Amniotic stem cell (primary cell): ENCODE results near the gene SLC6A17.

Experiments used
- DNase-seq: peaks from one replicate; lab custom pipeline; 2025; lab: John Stamatoyannopoulos, UW

Gene SLC6A17

DNA sequence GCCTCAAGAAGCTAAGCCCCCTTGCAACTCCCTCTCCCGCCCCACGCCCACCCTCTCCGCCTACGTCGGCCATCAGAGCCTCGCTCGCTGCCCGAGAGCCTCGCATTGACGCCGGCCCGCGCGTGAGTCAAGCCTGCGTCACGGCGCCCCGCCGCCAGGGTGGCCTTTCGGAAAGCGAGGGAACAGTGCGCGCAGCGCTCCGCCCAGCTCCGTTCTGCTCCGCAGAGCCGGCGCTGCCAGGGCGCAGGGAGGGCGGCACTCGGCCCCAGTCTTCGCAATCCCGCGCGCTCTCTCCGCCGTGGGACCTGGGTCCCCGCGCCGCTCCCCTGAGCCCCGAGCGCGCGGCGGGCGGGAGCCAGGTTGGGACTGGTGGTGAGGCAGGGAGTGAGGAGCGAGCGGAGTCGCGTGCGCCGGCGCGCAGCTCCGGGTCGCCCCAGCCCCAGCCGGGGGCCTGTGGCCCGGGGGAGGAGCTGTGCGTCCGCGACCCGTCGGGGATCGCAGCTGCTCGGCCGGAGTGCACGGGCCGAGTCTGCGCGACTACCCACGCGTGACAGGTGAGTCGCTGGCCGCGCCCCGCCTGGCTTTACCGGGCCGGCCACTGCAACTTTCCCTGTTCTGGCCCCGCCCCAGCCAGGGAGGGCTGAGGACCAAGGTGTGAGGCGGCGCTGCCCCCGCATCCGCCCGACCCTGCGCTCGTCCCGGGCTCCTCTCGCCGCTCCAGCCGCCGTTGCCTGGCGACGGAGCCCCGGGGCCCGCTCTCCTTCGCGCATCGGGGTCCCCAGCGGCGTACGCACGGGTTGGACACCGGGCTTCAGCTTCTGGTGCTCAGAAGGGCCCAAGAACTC lies at the start of gene SLC6A17:
Gene SLC6A17, plus strand, starts transcription at position 165 of the 845 bp plus-strand sequence. CDS start 16,436 bp downstream, outside the sequence.
- DNase-seq, result no peak

DNA sequence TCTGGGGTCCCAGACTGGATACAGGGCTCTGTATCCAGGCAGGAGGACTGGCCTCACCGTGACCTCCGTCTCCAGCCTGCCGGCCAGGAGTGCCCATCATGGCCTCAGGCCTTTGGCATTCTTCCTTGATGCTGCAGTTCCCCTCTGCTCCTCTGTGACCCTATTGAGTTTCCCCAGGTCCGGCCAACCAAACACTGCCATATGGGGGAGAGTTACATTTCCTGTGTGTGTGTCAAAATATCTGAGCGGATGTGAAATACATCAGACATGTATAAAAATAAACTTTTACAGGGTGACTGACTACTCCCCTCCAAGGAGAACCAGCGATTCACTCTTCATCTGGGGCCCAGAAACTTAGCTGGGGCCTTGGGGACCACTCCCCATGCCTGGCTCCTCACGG lies 48.2 kb upstream of the SLC6A17 start:
- DNase-seq, result no peak

DNA sequence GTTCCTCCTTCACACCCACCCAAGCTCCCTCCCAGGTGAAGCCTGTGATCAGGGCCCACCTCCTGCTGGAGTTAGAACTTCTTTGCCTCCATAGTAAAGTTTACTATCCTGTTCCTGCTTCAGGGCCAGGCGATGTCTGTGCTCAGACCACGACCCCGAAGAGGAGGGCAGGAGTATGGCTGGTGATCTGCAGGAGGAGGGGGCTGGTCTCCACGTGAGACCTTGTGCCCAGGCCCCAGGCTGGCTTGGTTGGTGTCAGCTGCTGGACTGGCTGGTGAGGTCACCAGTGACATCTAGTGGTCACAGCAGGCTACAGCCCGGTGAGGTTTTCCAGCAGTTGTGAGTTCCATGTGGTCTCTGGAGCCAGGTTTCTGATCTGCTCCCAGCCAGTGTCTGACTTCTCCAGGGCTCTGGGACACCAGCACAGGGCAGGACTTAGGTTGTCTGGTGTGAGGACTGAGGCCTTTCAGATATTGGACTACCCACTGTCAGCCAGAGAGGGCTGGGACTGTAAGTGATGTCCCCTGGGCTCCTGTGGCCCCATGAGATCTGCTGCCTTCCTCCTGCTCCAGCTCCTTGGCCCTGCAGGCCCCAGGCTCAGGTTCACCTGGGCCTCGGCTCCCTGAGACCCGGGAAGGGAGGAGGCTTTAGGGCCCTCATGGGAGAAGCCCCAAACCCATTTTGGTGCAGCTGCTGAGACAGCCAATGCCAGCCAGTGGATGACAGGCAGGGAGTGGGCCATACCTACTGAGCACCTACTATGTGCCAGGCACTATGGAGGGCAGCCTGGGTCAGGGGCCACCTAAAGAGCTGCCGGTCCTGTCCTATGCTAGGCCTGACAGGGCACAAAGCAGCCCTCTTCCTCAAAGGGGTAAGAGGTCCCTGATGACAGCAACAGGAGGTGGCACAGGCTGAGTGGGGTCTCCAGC lies 44.0 kb upstream of the SLC6A17 start:
- no peak for DNase-seq

DNA sequence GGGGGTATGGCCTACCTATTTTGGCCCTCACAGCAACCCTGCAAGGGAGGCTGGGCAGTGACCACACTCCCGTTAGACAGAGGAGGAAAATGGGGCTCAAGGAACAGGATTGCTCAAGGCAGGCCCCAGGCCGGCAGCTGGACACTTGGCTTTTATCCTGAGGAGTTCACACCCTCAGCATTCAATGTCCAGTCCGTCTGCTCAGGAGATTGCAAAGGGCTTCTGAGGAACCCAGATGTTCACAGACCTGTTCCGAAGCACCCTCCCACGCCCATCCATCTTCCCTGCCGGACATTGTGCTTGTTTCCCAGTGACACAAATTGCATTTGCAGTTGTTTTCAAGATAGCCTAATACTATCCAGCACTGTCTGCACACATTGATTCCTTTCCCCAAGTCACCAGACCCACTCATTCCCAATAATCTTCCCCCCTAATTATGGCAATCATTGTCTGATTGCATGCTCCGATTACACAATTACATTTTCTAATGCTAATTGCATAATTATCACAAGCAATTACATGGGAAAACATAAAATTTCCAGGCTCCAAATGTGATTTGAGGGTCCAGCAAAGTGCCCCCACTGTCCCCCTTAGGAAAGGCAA lies 42.3 kb upstream of the SLC6A17 start:
- DNase-seq, result no peak

DNA sequence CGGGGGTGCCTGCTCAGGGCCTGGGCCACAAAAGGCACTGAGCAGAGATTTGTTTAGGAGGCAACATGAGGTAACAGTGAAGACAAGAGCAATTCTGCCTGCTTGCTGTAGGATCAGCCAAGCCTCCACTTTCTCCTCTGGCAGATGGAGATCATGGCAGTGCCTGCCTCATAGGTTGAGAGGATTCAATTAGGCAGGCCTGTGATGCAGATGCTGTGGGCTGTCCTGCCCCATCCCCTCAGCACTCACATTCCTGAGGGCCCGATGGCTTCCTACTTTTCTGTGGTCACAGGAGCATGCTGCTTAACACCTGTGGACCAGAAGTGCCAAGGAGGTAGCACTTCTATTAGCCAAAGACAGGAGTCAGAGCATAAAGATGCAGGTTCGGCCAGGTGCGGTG lies 39.2 kb upstream of the SLC6A17 start:
- DNase-seq, result no peak

DNA sequence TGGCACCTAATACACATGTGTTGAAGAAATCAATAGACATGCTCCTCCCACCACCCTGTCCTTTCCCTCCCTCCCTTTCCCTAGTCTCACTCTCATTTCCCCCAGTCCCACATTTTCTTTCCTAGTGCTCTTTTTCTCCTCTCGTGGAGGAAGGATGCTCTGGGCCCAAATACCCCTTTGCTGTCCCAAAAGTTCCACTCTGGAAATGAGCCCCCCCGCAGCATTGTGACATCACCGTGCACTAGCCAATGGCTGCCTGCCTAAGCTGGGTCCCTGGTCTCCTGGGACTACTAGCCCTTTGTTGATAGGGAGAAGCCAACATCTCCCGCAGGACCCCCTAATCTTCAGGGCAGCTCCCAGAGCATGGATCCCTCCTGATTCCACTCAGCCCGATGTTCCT lies 38.2 kb upstream of the SLC6A17 start, which contains the start of gene UBL4B:
Gene UBL4B, plus strand, starts transcription at position 301 of the 400 bp plus-strand sequence. Its CDS starts 92 bp downstream, at position 393.
- DNase-seq, result no peak

DNA sequence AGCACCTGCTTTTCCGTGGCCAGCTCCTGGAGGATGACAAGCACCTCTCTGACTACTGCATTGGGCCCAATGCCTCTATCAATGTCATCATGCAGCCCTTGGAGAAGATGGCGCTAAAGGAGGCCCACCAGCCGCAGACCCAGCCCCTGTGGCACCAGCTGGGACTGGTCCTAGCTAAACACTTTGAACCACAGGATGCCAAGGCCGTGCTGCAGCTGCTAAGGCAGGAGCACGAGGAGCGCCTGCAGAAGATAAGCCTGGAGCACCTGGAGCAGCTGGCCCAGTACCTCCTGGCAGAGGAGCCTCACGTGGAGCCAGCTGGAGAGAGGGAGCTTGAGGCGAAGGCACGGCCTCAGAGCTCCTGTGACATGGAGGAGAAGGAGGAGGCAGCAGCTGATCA lies 37.6 kb upstream of the SLC6A17 start:
- DNase-seq, result no peak

DNA sequence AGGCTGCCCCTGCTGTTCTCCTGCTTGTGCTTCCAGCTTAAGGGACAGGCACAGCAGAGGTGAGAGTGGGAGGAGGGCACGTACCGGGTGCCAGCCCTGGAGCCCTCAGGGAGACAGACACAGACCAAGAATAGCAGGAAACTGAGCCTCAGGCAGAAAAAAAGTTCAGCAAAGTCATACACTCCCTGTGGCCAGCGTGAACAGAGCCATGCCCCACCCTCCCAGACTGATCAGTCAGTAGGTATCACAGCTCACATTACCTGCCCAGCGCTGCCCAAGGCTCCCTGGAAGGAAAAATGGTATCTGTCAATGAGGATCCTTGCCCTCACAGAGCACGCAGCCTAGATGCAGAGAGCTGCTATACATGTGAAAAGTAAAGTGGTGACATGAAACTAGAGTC lies 36.7 kb upstream of the SLC6A17 start:
- no peak for DNase-seq

DNA sequence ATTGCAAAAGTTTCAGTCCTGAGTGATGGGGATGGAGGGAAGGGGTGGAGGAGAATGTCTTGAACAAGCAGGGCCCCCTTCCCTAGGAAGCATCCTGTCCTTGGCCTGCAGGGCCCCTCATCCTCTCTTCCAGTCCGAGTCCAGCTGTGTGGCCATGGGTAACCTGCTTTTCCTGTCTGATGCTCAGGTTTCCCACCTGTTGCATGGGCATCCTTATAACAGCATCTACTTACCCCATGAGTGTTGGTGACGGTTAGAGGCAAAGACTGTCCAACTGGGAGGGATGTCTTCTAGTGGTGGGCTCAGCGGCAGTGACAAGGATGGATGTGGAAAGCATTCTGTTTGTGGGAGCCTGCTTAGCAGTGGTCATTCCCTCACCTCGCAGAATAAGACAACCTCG lies 36.1 kb upstream of the SLC6A17 start:
- DNase-seq, result no peak

DNA sequence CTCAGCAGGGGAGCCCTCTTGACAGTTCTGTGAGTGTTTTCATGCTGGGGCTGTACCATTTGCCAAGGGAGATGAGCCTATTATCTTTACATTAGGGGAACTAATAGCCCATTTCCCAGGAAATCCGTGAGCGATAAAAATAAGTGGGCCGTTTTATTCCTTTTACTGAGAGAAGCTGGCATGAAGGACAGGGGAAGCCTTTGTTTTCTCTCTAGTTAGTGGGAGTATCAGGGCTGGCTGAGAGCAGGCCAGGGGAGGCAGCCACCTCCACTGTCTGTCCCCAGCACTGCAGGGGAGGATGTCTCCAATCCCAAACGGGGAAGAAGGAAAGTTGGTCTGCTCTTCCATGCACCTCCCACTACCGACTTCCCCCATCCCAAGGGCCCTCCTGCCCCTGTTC lies 35.5 kb upstream of the SLC6A17 start:
- DNase-seq, result no peak

DNA sequence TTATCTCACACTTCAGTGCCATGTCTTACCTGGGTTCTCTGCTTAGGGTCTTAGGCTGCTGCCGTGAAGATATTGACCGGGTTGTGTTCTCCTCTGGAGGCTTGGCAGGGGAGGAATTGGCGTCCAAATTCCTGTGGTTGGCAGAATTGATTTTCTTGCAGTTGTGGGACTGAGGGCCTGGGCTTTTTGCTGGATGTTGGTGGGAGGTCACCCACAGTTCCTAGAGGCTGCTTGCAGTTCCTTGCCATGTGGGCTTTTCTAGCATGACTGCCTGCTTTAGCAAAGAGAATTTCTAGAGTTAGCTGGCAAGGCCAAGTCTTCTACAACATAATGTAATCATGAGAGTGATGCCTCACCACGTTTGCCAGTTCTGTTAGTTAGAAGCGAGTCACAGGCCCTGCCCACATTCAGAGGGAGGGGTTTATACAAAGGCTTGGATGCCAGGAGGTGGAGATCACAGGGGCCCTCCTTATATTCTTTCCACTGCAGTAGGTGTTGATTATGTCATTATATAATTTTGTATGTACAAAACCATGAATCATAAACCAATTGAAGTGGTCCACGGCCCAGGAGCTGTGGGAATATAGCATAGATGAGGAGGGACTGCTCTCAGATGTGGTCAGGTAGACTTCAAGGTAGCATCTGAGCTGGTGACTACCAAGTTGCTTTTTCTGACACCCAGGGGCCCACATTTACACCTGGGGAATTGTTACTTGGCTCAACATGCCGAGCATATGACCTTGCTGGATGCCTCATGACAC lies 31.5 kb upstream of the SLC6A17 start:
- no peak for DNase-seq

DNA sequence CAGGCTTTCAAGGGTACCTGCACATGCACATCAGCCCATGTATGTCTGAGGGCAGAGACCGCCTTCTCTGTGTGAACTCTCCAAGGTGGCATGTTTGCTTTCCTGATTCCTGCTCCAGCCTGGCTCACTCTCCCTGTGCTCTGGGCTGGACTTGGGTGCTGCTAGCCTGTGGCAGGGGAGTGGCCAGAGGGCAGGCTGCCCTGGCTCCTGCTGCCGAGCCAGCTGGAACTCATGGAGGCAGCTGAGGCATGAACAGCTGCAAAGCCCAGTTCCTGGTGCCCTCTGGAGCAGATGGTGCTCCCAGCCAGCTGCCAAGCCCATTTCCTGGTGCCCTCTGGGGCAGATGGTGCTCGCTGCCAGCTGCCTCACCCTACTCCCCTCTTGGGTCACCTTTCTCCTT lies 30.5 kb upstream of the SLC6A17 start:
- DNase-seq, result no peak

DNA sequence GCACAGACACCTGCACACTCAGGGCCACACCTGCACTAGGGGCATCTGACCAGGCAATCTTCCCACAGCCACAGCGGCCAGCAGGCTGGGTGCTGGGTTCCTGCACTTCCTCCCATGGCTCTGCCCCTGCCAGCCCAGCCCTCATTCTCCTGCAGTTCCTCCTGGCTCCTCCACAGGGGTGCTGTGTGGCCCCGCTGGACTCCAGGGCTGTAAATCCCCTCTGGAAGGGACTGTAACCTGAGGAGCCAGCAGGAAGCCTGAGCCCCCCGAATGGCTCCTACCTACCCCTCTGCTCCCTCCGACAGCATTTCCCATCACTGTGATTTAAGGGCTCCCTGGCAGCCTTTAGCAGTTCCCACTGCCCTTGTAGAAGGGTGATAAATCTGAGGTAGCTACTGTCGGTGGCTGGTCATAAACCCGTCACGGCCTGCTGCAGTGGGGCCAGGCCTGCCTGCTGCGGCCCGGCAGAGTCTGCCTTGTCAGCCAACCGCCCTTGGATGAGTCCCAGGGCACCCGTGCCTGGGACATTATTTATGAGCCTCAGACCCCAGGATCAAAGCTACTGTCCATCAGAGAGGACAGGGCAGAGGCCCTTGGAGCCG lies 29.2 kb upstream of the SLC6A17 start:
- no peak for DNase-seq

DNA sequence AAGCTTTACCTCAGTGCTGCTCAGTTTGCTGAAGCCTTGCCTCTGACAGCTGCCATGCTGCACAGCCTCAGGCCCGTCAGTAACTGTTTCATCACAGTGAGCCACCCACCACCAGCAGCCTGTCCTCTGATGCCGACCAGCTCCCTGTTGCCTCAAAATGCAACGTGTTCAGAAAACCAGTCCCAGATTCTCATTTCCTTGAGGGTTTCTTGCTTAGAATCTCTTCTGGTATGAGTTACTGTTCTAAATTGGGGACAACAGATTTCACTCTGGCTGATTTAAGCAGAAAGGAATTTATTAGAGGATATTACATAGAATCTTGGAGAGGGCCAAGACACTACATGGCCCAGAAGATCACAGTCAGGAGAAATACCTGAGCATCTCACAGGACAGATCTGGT lies 27.1 kb upstream of the SLC6A17 start:
- no peak for DNase-seq

DNA sequence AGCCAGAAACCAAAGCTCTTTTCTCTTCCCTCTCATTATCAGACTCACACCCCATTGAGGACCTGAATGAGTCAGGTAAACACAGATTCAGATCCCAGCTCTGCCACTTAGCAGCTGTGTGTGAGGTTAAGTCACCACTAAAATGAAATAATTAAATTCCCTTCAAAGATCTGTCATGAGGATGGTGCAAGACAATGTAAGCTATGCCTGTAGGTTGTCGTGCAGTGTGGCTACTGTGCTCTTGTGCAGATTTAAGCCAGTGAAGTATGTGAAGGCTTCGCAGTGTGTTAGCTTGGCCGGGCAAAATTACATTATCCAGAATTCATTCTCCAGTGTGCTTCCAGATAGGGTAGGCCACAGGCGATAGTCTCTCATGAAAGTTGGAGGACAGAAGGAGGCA lies 24.5 kb upstream of the SLC6A17 start:
- no peak for DNase-seq

DNA sequence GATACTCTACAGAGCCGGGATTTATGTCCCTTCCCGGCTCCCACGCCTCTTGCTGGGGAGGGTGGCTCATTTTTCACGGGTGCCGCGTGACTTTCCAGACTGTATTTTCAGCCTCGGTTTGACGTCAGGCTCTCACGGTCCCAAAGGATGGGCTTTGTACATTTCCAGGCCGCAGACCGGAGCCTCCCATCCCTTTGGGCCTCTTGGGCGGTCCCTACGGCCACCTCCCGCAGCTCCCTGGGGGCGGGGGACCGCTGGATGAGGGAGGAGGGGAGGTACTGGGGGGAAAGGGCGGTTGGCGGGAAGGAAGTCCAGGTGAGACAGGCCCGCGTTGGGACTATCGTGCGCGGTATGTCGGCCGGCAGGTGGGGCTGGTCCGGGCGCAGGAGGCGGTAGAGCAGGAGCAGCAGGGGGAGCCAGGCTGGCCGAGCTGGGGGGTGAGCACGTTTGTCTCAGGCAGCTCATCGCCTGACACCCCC lies 20.1 kb upstream of the SLC6A17 start:
- no peak for DNase-seq

DNA sequence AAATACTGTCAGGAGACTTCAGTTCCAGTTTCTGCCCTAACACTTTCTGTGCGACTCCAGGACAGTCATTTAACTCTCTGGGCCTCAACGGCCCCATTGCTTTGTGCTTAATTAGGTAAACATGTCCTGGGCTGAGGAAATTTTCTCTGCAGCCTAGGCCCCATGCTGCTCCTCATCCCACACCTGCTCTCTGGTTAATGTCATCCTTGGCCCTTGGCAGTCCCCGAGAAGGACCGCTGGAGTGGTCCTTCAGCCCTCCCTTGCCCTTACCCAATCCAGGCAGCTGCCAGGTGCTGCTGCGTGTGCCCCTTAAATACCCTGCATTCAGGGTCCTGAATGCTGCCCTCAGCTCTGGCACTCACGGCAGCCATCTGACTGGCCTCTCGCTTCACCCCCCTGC lies 19.3 kb upstream of the SLC6A17 start:
- no peak for DNase-seq

DNA sequence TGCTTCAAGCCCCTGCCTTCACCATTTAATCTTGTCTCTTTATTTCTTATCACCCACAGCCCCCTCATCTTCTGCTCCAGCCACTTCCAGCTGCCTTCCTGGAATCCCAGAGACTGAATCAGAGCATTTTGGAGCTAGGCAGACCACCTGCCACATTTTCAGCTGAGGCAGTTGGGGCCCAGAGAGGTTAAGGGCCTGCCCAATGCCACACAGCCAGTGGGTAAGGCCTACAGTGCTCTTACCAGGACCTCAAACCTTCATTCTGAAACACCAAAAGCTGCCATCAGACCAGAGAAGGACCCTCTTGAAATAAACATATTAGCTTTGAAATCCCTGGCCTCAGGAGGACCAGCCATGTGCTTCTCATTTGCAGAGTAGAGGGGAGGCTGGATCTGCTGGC lies 17.6 kb upstream of the SLC6A17 start:
- no peak for DNase-seq

DNA sequence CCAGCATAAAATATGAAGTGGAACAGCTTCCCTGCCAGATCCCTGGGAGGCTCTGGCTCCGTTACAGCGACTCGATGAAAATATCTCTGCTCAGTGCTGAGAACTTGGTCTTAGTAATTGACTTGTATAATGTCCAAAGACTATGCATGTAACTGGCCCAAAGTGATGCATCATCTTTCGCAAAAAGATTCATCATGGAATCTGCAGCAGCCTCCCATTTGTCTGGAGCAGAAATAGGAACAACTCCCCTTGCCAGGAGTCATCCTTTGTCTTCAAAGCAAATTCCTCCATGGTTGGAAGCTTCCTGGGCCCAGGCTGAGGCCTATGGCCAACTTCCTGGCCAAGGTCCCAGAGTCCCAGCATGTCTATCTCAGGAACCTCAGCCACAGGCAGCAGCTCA lies 16.9 kb upstream of the SLC6A17 start:
- no peak for DNase-seq

DNA sequence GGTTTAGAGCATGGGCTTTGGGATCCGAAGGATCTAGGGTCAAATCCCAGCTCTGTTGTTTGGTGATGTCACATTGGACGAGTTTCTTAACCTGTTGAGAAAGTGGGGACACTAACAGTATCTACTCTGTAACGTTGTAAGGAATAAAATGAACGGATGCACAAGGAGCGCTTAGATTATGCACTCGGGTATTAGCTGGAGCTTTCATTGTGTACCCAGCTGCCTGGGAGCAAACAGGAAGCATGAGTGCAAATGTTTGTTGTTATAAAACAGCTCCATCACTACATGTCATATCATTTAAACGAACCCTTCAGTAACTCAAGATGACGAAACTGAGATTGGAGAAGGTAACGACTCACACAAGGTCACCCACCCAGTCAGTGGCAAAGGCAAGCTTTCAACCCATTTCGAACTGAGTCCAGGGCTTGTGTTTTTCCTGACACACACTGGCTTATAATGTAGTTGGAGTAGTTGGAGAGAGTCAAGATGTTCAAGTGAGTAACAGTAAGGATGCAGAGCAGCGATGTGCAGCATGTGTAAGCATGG lies 16.2 kb upstream of the SLC6A17 start:
- DNase-seq, result no peak

DNA sequence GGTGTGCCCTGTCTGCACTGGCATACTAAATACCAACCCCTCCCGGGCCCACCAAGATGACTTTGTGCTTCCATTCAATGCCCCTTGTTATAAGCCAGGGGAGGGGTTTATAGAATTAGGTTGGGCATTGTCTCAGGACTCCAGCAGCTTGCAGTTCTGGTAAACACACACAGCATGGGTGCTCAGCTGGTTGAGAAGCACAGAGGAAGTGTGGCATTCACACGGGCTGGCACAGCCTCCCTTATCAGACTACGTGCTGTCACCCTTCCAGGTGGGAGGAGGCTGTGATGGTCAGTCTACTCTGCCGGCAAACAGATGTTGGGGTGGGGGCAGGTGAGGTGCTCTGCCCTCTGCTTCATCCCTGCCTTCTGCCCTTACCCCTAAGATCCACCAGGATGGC lies 15.0 kb upstream of the SLC6A17 start:
- no peak for DNase-seq
